Activated B cell treated with CpG ODN at 0.5 μM for 24 hours (primary cell): ENCODE measurements around the gene AKAP13. TPM values are rescaled to one million over a fixed set of nuclear protein-coding genes. Genes with fewer than 3 reads are reported as not detected.
A peak's percentile ranks its signal among the peaks of the same experiment; 100 is the strongest.

Experiments used
- ATAC-seq: fragments of 200-7000 bp; cut with Tn5 transposase; one replicate; pipeline ENCODE4 v1.10.0; 2021; ENCODE audit warnings: low read depth, mild to moderate bottlenecking, moderate library complexity
- CTCF ChIA-PET: fragments of 350-600 bp; sonication (Branson Sonifier 250); formaldehyde crosslinking; loops from one replicate; lab custom pipeline; 2021; ENCODE audit warnings: antibody characterized with exemption; lab: Charles Lee
- POLR2A ChIA-PET: fragments of 350-600 bp; sonication (Branson Sonifier 250); formaldehyde crosslinking; loops from one replicate; lab custom pipeline; 2021; ENCODE audit warnings: antibody characterized with exemption; lab: Charles Lee
- DNase-seq: peaks from one replicate; pipeline ENCODE4 v3.0.0; 2022
- H3K27ac Mint-ChIP-seq: one replicate; pipeline ENCODE4 v1.8.0; 2020; ENCODE audit warnings: mixed read lengths
- H3K27me3 Mint-ChIP-seq: one replicate; pipeline ENCODE4 v1.8.0; 2021; ENCODE audit warnings: mixed read lengths
- H3K36me3 Mint-ChIP-seq: one replicate; pipeline ENCODE4 v1.8.0; 2021; ENCODE audit warnings: low read depth, mixed read lengths
- H3K4me1 Mint-ChIP-seq: one replicate; pipeline ENCODE4 v1.8.0; 2021; ENCODE audit warnings: mixed read lengths
- H3K4me3 Mint-ChIP-seq: one replicate; pipeline ENCODE4 v1.8.0; 2020; ENCODE audit warnings: mild to moderate bottlenecking, mixed read lengths
- H3K9me3 Mint-ChIP-seq: one replicate; pipeline ENCODE4 v1.8.0; 2020; ENCODE audit warnings: mixed read lengths
- CTCF ChIP-seq: fragments of 200-600 bp; IDR thresholded peaks from one replicate; pipeline ENCODE4 v1.8.0; 2022; ENCODE audit warnings: antibody characterized with exemption, mild to moderate bottlenecking
- intact Hi-C: fragments of 100-400 bp; cut with micrococcal nuclease; formaldehyde crosslinking; loops from one replicate; pipeline ENCODE4 v1.15.1; 2024
- total RNA-seq: library from RNA; stranded (reverse); gene quantifications from 2 replicates; pipeline ENCODE4 v1.2.3, GENCODE V29; 2022

AKAP13 gene
- total RNA-seq, 1 donor from 2014 or later, result 290 TPM

DNA sequence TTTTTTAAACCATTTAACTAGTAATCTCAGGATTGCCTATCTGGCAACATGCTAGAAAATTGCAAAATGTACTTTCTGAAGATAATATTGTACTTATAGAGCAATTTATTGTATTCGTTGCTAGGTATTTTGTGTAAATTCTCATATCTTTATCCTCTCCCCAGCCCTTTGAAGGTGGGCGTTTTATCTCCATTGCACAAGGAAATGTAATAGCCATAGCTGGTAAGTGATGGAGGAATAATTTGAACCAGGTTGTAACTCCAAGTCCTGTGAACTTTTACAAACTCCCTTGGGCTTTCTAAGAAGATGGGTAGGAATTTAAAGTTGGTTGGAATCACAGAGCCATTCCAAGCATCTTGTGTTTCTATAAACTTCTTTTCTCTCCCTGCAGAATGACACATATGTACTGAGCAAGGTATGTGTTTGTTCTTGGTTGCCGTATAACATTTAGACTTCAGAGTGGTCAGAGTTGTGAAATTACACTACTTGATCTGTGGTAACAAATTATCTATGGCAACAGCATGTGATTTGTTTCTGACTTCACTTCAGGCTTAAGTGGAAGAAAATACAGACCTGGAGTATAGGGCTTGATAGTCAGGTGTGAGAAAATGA is 170.9 kb downstream of the AKAP13 start:
- intact Hi-C loops, result no loop called here

DNA sequence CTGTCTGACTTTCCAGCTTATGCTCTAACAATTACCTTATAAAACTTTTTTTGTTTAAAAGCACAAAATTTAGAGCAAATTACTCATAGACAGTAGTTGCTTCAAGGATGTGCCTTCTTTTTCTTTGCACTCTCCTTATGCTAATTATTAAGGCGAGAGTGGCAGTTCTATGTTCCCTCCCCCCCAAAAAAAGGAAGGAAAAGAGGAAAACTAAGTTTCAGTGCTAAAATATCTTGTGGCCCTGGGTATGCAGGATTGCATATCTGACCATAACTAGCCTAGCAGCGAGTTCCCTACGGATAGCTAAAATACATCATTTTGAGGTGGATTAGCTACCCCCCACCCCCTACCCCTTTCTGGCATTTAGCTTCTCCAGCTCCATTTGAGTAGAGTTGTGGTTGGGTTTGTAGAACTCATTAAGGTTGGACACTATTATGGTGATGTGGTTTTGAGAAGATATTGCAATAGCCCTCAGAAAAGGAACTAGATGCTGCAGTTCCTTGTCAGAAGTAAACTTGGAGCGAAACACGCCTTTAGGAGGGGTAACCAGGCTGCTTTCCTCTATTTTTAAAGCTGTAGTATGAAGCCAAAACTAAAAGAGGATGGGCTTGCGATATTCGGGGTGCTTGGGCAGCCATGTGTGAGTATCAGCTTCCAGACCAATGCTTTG is 174.6 kb downstream of the AKAP13 start:
- no peaks in the 10 kb centered on the region for H3K9me3 Mint-ChIP-seq
- peak overlapping the region; percentile 42 for H3K4me3 Mint-ChIP-seq
- intact Hi-C loops, result loop anchor here (1.0 to 5.0 kb wide), 2 partner anchors 12 to 33 kb away; no protein-coding TSS in a partner anchor
- no peaks in the 10 kb centered on the region for H3K27me3 Mint-ChIP-seq
- ChIA-PET CTCF (interaction anchor here (0.9 to 2.1 kb wide), 5 partner anchors 11 to 49 kb away, joined by 3 to 6 read pairs (median 4); no protein-coding TSS in a partner anchor), POLR2A (interaction anchor here (0.6 to 3.0 kb wide), 5 partner anchors 11 to 838 kb away, joined by 3 to 11 read pairs (median 9); no protein-coding TSS in a partner anchor)
- DNase-seq, result no peak
- H3K4me1 Mint-ChIP-seq, result peaks cover 40% of the 10 kb centered on the region
- ATAC-seq, result peak; percentile 78
- peak overlapping the region; percentile 62 for H3K27ac Mint-ChIP-seq
- no peak for TF ChIP-seq CTCF
- H3K36me3 Mint-ChIP-seq, result peaks cover 53% of the 10 kb centered on the region

More for the DNA sequence above, 170.9 kb downstream of the AKAP13 start:
- CTCF ChIA-PET, result no interaction called here
- Mint-ChIP-seq H3K27me3 (no peaks in the 10 kb centered on the region), H3K4me1 (peaks cover 41% of the 10 kb centered on the region), H3K27ac (no peak overlapping the region), H3K9me3 (no peaks in the 10 kb centered on the region), H3K4me3 (no peak overlapping the region), H3K36me3 (peaks cover 51% of the 10 kb centered on the region)
- TF ChIP-seq CTCF, result no peak
- POLR2A ChIA-PET, result no interaction called here
- DNase-seq (no peak), ATAC-seq (no peak)

GRCh38 chr15:85555875-85556617 is 175.6 kb downstream of the AKAP13 start:
- ATAC-seq (peak; percentile 52), DNase-seq (no peak)
- no peak for TF ChIP-seq CTCF
- Mint-ChIP-seq H3K36me3 (peaks cover 46% of the 10 kb centered on the region), H3K27me3 (no peaks in the 10 kb centered on the region), H3K9me3 (no peaks in the 10 kb centered on the region), H3K4me3 (peak overlapping the region; percentile 42), H3K27ac (peak overlapping the region; percentile 62), H3K4me1 (peaks cover 40% of the 10 kb centered on the region)
- POLR2A ChIA-PET, result interaction anchor here (0.6 to 3.0 kb wide), 5 partner anchors 12 to 839 kb away, joined by 3 to 11 read pairs (median 8); no protein-coding TSS in a partner anchor
- CTCF ChIA-PET, result interaction anchor here (0.9 to 2.1 kb wide), 5 partner anchors 12 to 51 kb away, joined by 3 to 6 read pairs (median 4); no protein-coding TSS in a partner anchor
- intact Hi-C loops, result loop anchor here (1.0 to 5.0 kb wide), 3 partner anchors 13 to 34 kb away; no protein-coding TSS in a partner anchor

DNA sequence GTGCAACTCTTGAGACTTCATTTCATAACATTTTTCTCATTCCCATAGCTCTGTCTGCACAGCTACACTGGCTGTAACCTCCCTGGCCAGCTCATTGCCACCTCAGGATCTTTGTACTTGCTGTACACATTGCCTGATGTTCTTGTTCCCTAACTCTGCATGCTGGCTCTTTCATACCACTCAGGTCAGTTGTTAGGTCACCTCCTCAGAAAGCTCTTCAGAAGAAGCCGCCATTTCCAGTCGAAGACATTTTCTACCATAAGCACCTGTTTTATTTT is 176.2 kb downstream of the AKAP13 start:
- Mint-ChIP-seq H3K36me3 (peaks cover 46% of the 10 kb centered on the region), H3K4me3 (no peak overlapping the region), H3K4me1 (peaks cover 40% of the 10 kb centered on the region), H3K27me3 (no peaks in the 10 kb centered on the region), H3K27ac (peak overlapping the region; percentile 62), H3K9me3 (no peaks in the 10 kb centered on the region)
- ATAC-seq (no peak), DNase-seq (no peak)
- intact Hi-C loops, result loop anchor here (1.0 to 5.0 kb wide), 2 partner anchors 25 to 34 kb away; no protein-coding TSS in a partner anchor
- POLR2A ChIA-PET, result interaction anchor here (3.0 kb wide), 1 partner anchor 26 kb away, joined by 11 read pairs; no protein-coding TSS in a partner anchor
- CTCF ChIA-PET, result interaction anchor here (2.1 kb wide), 1 partner anchor 20 kb away, joined by 4 read pairs; no protein-coding TSS in a partner anchor
- no peak for TF ChIP-seq CTCF
